K562 (cell line): ENCODE results near the gene SUPT5H. TPM values are rescaled to one million over a fixed set of nuclear protein-coding genes. Genes with fewer than 3 reads are reported as not detected.

ENCODE experiments used
- BRF2 ChIP-seq: IDR thresholded peaks from 3 replicates; pipeline ENCODE4 v1.6.1; 2011; ENCODE audit warnings: borderline replicate concordance, mild to moderate bottlenecking; ENCODE audit not compliant: insufficient read length, insufficient read depth
- C11orf30 ChIP-seq: fragments of 450-650 bp; IDR thresholded peaks from 2 replicates; pipeline ENCODE4 v1.6.1; 2016; ENCODE audit warnings: low read depth, mild to moderate bottlenecking
- CCAR2 ChIP-seq: fragments of 200-400 bp; formaldehyde crosslinking; IDR thresholded peaks from 2 replicates; pipeline ENCODE4 v1.6.1; 2017; ENCODE audit warnings: mild to moderate bottlenecking, low read depth, low read length
- HNRNPH1 ChIP-seq: fragments of 200-400 bp; formaldehyde crosslinking; optimal IDR thresholded peaks from 2 replicates; pipeline ENCODE3; 2017; ENCODE audit warnings: low read depth, mild to moderate bottlenecking, low read length, moderate library complexity
- MEIS2 ChIP-seq: fragments of 450-650 bp; IDR thresholded peaks from 2 replicates; pipeline ENCODE4 v1.6.1; 2014; ENCODE audit warnings: mild to moderate bottlenecking; ENCODE audit not compliant: partially characterized antibody
- MYBL2 ChIP-seq, 2 experiments: fragments of 450-650 bp in 1 of 2; sonication (generic) in 1 of 2; formaldehyde crosslinking in 1 of 2; IDR thresholded peaks; 2 replicates each; pipeline versions ENCODE4 v1.6.1 to v1.8.1; 2017 to 2022; ENCODE audit warnings: borderline replicate concordance in 1 of 2, inconsistent platforms in 1 of 2, low read depth in 1 of 2, mild to moderate bottlenecking in 1 of 2, missing genetic modification reagents in 1 of 2, moderate library complexity in 1 of 2
- NFE2 ChIP-seq: IDR thresholded peaks from 2 replicates; pipeline ENCODE4 v1.6.1; 2014; ENCODE audit warnings: antibody characterized with exemption, low read depth
- NFIC ChIP-seq: fragments of 450-650 bp; IDR thresholded peaks from 2 replicates; pipeline ENCODE4 v1.6.1; 2017; ENCODE audit warnings: mild to moderate bottlenecking, inconsistent platforms
- PPARD ChIP-seq: fragments of 250-450 bp; sonication (Bioruptor Pico); IDR thresholded peaks from 2 replicates; pipeline ENCODE4 v1.8.0; 2022; ENCODE audit warnings: inconsistent platforms, mild to moderate bottlenecking, moderate library complexity
- RAD51 ChIP-seq: fragments of 450-650 bp; IDR thresholded peaks from 2 replicates; pipeline ENCODE4 v1.7.1; 2016; ENCODE audit warnings: low read depth, mild to moderate bottlenecking, borderline replicate concordance
- XRCC5 ChIP-seq: fragments of 200-400 bp; formaldehyde crosslinking; IDR thresholded peaks from 2 replicates; pipeline ENCODE4 v1.6.1; 2017; ENCODE audit warnings: low read depth, mild to moderate bottlenecking, low read length
- ZEB2 ChIP-seq: fragments of 450-650 bp; IDR thresholded peaks from 2 replicates; pipeline ENCODE4 v1.6.1; 2016
- ZFP30 ChIP-seq: fragments of 250-450 bp; sonication (Bioruptor Pico); IDR thresholded peaks from 2 replicates; pipeline ENCODE4 v1.8.0; 2022; ENCODE audit warnings: moderate library complexity, mild to moderate bottlenecking, inconsistent platforms, borderline replicate concordance
- ZNF407 ChIP-seq: fragments of 450-650 bp; IDR thresholded peaks from 2 replicates; pipeline ENCODE4 v1.6.1; 2016; ENCODE audit warnings: low read depth
- ZNF445 ChIP-seq: fragments of 250-450 bp; sonication (Bioruptor Pico); IDR thresholded peaks from 2 replicates; pipeline ENCODE4 v1.4.0; 2020; ENCODE audit warnings: low read depth, mild to moderate bottlenecking, moderate library complexity
- polyA plus RNA-seq, 8 experiments: library from polyadenylated mRNA; depleted of rRNA in 4 of 8; stranded (reverse) in 5 of 8; unstranded in 3 of 8; fragments of >200 nt; fragmentation: Nextera tagmentation in 2 of 8; fragmentation: Illumina TruSeq in 1 of 8; extraction: Ambion mirVana in 2 of 8; extraction: Trizol in 1 of 8; gene quantifications; 2 replicates each; pipeline versions ENCODE4 v1.2.1 to v1.2.3, GENCODE V29; 2011 to 2014; ENCODE audit warnings: inconsistent platforms in 1 of 8, missing spikeins in 1 of 8
- total RNA-seq, 7 experiments: library from RNA; depleted of rRNA in 6 of 7; stranded (reverse); fragments of >200 nt in 6 of 7; fragmentation: Illumina TruSeq in 2 of 7; extraction: Trizol in 2 of 7; gene quantifications; 2 replicates each; pipeline versions ENCODE4 v1.2.1 to v1.2.3, GENCODE V29; 2011 to 2021; ENCODE audit warnings: low replicate concordance in 1 of 7
- TF ChIP-seq, protein P1 (sequence below): fragments of 450-650 bp; conservative IDR thresholded peaks from 2 replicates; pipeline ENCODE4 v1.6.1; 2016; ENCODE audit warnings: missing genetic modification characterization, low read depth, mild to moderate bottlenecking, missing compliant biosample characterization, moderate library complexity
- TF ChIP-seq, protein P2 (sequence below): fragments of 250-450 bp; sonication (Bioruptor Pico); IDR thresholded peaks from 2 replicates; pipeline ENCODE4 v1.5.0; 2021

Gene SUPT5H
- total and polyA plus RNA-seq, 9 of the 15 experiments (the other 6 are each of a cell fraction or from before 2014, with no cell fraction given), result 13.3 to 85.9 (median 35.9) TPM

- TF ChIP-seq BRF2 (no peak), MYBL2 (IDR thresholded peaks at IDR 0.05; ENCODE audit: low read depth) (no peak), MYBL2 (CRISPR knock-in tag; IDR thresholded peaks at IDR 0.05; ENCODE audit: borderline replicate concordance) (no peak), C11orf30 (no peak), NFIC (peak; percentile 60), ZFP30 (CRISPR knock-in tag) (no peak), PPARD (CRISPR knock-in tag) (no peak), MEIS2 (no peak), ZEB2 (no peak), RAD51 (peak; percentile 93), ZNF407 (no peak), CCAR2 (no peak), NFE2 (peak; percentile 19; the same call in 1 of the 2 replicates), HNRNPH1 (no peak), ZNF445 (CRISPR knock-in tag) (no peak), XRCC5 (peak; percentile 87)
- TF ChIP-seq, protein P1, sequence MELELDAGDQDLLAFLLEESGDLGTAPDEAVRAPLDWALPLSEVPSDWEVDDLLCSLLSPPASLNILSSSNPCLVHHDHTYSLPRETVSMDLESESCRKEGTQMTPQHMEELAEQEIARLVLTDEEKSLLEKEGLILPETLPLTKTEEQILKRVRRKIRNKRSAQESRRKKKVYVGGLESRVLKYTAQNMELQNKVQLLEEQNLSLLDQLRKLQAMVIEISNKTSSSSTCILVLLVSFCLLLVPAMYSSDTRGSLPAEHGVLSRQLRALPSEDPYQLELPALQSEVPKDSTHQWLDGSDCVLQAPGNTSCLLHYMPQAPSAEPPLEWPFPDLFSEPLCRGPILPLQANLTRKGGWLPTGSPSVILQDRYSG (tag), result no peak
- TF ChIP-seq, protein P2, sequence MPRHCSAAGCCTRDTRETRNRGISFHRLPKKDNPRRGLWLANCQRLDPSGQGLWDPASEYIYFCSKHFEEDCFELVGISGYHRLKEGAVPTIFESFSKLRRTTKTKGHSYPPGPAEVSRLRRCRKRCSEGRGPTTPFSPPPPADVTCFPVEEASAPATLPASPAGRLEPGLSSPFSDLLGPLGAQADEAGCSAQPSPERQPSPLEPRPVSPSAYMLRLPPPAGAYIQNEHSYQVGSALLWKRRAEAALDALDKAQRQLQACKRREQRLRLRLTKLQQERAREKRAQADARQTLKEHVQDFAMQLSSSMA (CRISPR knock-in tag), result no peak
These were observed 33.1 kb upstream of the SUPT5H start, which contains the start of gene PLEKHG2 (continued) for GRCh38 chr19:39412100-39412866.
